OCI-LY1 (cell line): ENCODE results near the gene BAD.

Experiments
- EZH2 ChIP-seq: fragments of 200-600 bp; sonication (generic), shearing (Covaris generic); IDR thresholded peaks from 2 replicates; pipeline ENCODE4 v1.8.0; 2017; ENCODE audit warnings: borderline replicate concordance, mixed run types, mild to moderate bottlenecking, antibody characterized with exemption, low read length, moderate library complexity, mixed read lengths
- TF ChIP-seq, protein P1 (sequence below): fragments of 200-600 bp; sonication (generic), shearing (Covaris generic); IDR thresholded peaks from 2 replicates; pipeline ENCODE4 v1.5.1; 2017; ENCODE audit warnings: mild to moderate bottlenecking, antibody characterized with exemption, low read length, moderate library complexity, mixed read lengths

DNA sequence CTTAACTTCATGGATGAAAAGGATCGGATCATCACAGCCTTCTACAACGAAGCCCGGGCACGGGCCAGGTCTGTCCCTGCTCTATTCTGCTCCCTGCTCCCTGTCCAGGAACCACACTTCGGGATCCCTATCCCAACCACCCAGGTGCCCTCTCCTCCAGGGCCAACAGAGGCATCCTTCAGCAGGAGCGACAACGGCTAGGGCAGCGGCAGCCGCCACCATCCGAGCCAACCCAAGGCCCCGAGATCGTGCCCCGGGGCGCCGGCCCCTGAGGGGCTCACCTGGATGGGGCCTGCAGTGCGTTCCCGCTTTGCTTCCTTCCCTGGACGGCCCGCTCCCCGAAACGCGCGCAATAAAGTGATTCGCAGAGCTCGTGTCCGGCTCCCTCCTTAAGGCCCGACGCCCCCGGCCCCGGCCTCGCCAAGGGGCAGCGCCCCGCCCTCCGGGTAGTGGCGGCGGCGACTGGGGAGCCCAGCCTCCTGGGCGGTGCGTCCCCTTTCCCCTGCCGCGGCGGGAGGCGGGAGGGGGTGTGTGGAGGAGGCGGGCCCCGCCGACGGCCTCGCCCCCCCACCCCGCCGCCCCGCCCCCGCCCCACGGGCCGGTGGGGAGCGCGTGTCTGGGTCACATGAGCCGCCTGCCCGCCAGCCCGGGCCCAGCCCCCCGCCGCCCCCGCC lies 50.4 kb downstream of the BAD start, which contains the start of gene VEGFB:
- TF ChIP-seq, protein P1, sequence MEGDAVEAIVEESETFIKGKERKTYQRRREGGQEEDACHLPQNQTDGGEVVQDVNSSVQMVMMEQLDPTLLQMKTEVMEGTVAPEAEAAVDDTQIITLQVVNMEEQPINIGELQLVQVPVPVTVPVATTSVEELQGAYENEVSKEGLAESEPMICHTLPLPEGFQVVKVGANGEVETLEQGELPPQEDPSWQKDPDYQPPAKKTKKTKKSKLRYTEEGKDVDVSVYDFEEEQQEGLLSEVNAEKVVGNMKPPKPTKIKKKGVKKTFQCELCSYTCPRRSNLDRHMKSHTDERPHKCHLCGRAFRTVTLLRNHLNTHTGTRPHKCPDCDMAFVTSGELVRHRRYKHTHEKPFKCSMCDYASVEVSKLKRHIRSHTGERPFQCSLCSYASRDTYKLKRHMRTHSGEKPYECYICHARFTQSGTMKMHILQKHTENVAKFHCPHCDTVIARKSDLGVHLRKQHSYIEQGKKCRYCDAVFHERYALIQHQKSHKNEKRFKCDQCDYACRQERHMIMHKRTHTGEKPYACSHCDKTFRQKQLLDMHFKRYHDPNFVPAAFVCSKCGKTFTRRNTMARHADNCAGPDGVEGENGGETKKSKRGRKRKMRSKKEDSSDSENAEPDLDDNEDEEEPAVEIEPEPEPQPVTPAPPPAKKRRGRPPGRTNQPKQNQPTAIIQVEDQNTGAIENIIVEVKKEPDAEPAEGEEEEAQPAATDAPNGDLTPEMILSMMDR, result no peak
- no peak for TF ChIP-seq EZH2
